GM23248 (cell line): ENCODE data around the gene TMEM26. TPM values are rescaled to one million over a fixed set of nuclear protein-coding genes. Genes with fewer than 3 reads are reported as not detected.

Source experiments
- DNase-seq: peaks from one replicate; pipeline ENCODE4 v3.0.0-alpha.2; 2015
- H2AFZ ChIP-seq: fragments of 200-600 bp; sonication (generic); 2 replicates; pipeline ENCODE4 v1.6.1; 2016; ENCODE audit warnings: antibody characterized with exemption
- H3F3A ChIP-seq: fragments of 200-600 bp; sonication (generic); 2 replicates; pipeline ENCODE4 v1.6.1; 2016; ENCODE audit warnings: mild to moderate bottlenecking, antibody characterized with exemption, mixed run types; ENCODE audit not compliant: insufficient read depth
- H3K27ac ChIP-seq: fragments of 200-600 bp; sonication (generic); 2 replicates; pipeline ENCODE4 v1.5.1; 2016; ENCODE audit warnings: mild to moderate bottlenecking
- H3K27me3 ChIP-seq: fragments of 200-600 bp; sonication (generic); replicated peaks from 2 replicates; pipeline ENCODE4 v1.6.1; 2016; ENCODE audit warnings: mild to moderate bottlenecking; ENCODE audit not compliant: insufficient read depth
- H3K36me3 ChIP-seq: fragments of 200-600 bp; sonication (generic); 2 replicates; pipeline ENCODE4 v1.6.1; 2016; ENCODE audit warnings: low read depth, mild to moderate bottlenecking
- H3K4me1 ChIP-seq: fragments of 200-600 bp; sonication (generic); 2 replicates; pipeline ENCODE4 v1.6.1; 2016; ENCODE audit warnings: mild to moderate bottlenecking; ENCODE audit not compliant: insufficient read depth
- H3K4me2 ChIP-seq: fragments of 200-600 bp; sonication (generic); one replicate; pipeline ENCODE4 v1.6.1; 2016; ENCODE audit warnings: mild to moderate bottlenecking; ENCODE audit not compliant: unreplicated experiment
- H3K4me3 ChIP-seq: fragments of 200-600 bp; sonication (generic); 2 replicates; pipeline ENCODE4 v1.5.1; 2016; ENCODE audit warnings: mild to moderate bottlenecking
- H3K79me2 ChIP-seq: fragments of 200-600 bp; sonication (generic); 2 replicates; pipeline ENCODE4 v1.6.1; 2016; ENCODE audit warnings: mild to moderate bottlenecking; ENCODE audit not compliant: insufficient read depth
- H3K9ac ChIP-seq: fragments of 200-600 bp; sonication (generic); 2 replicates; pipeline ENCODE4 v1.6.1; 2016; ENCODE audit warnings: mild to moderate bottlenecking
- H3K9me2 ChIP-seq: fragments of 200-600 bp; sonication (generic); 2 replicates; pipeline ENCODE4 v1.6.1; 2016; ENCODE audit warnings: mixed run types, mild to moderate bottlenecking, moderate library complexity; ENCODE audit not compliant: insufficient read depth
- H3K9me3 ChIP-seq: fragments of 200-600 bp; sonication (generic); one replicate; pipeline ENCODE4 v1.6.1; 2017; ENCODE audit warnings: low read depth
- H4K20me1 ChIP-seq: fragments of 200-600 bp; sonication (generic); 2 replicates; pipeline ENCODE4 v1.6.0; 2016; ENCODE audit not compliant: insufficient read depth
- EZH2 ChIP-seq: fragments of 200-600 bp; sonication (generic); IDR thresholded peaks from 2 replicates; pipeline ENCODE4 v1.6.1; 2018; ENCODE audit warnings: antibody characterized with exemption, mild to moderate bottlenecking; ENCODE audit not compliant: insufficient read depth, poor library complexity, severe bottlenecking
- EZH2phosphoT487 ChIP-seq: fragments of 200-600 bp; sonication (generic); IDR thresholded peaks from 2 replicates; pipeline ENCODE4 v1.6.1; 2018; ENCODE audit warnings: antibody characterized with exemption, moderate library complexity, mild to moderate bottlenecking, low read depth; ENCODE audit not compliant: insufficient read depth
- WGBS, 2 experiments: methylation state at CpG; one replicate each; pipeline ENCODE4 v1.1.6; 2015 to 2017; ENCODE audit warnings: low lambda C conversion rate in 2 of 2, low coverage in 1 of 2; ENCODE audit errors: missing lambda C conversion rate in 2 of 2; 5-methylcytosine and 5-hydroxymethylcytosine counted together
- in situ Hi-C: fragments of 300-500 bp; cut with MboI; formaldehyde crosslinking; loops from 2 replicates; pipeline ENCODE4 v1.15.0; 2020
- polyA plus RNA-seq: library from polyadenylated mRNA; unstranded; fragments of >200 nt; fragmentation: Nextera tagmentation; extraction: Ambion mirVana; gene quantifications from 2 replicates; pipeline ENCODE4 v1.2.1, GENCODE V29; 2016
- total RNA-seq: library from RNA; depleted of rRNA; stranded (reverse); fragments of >200 nt; shearing (Covaris generic); gene quantifications from 2 replicates; pipeline ENCODE4 v1.2.3, GENCODE V29; 2014; rRNA removed

The TMEM26 gene
- total and polyA plus RNA-seq, 2 experiments from 2014 or later = 0.04 TPM; not detected in 1

- no peaks in the 10 kb centered on the region for H3K9me3 ChIP-seq
- TF ChIP-seq EZH2 (no peak), EZH2phosphoT487 (no peak)
- H4K20me1 ChIP-seq = no peaks in the 10 kb centered on the region
- H3K9me2 ChIP-seq = no peaks in the 10 kb centered on the region
- H3K27me3 ChIP-seq = no peaks in the 10 kb centered on the region; the same call in 1 of the 2 replicates
- no peaks in the 10 kb centered on the region for H3K4me1 ChIP-seq
- H3K79me2 ChIP-seq = no peaks in the 10 kb centered on the region
- no peak for DNase-seq
- no peaks in the 10 kb centered on the region for H3K36me3 ChIP-seq
- no peak overlapping the region for H3K4me3 ChIP-seq
- no peak overlapping the region for H2AFZ ChIP-seq
- no peak overlapping the region for H3K9ac ChIP-seq
- WGBS, 2 experiments = 47 to 56% methylated on average over 2 of the region's 2 CpGs
- in situ Hi-C loops = no loop called here
- no peaks in the 10 kb centered on the region for H3F3A ChIP-seq
- no peak overlapping the region for H3K27ac ChIP-seq
- H3K4me2 ChIP-seq = no peak overlapping the region
These were observed 93.7 kb downstream of the TMEM26 start for GRCh38 chr10:61359452-61359851.

- DNase-seq = no peak
- H3K9me3 ChIP-seq = no peaks in the 10 kb centered on the region
- H3K9ac ChIP-seq = no peak overlapping the region
- no peaks in the 10 kb centered on the region for H3K4me1 ChIP-seq
- no peak overlapping the region for H2AFZ ChIP-seq
- no peak overlapping the region for H3K4me3 ChIP-seq
- in situ Hi-C loops = no loop called here
- 56 to 65% methylated on average over 3 of the region's 3 CpGs for WGBS, 2 experiments
- no peak overlapping the region for H3K27ac ChIP-seq
- no peak overlapping the region for H3K4me2 ChIP-seq
- no peaks in the 10 kb centered on the region for H3K79me2 ChIP-seq
- no peaks in the 10 kb centered on the region for H3K36me3 ChIP-seq
- H3K9me2 ChIP-seq = no peaks in the 10 kb centered on the region
- H4K20me1 ChIP-seq = no peaks in the 10 kb centered on the region
- H3F3A ChIP-seq = no peaks in the 10 kb centered on the region
- no peak for TF ChIP-seq EZH2
- no peak for TF ChIP-seq EZH2phosphoT487
- H3K27me3 ChIP-seq = no peaks in the 10 kb centered on the region
These were observed 95.5 kb downstream of the TMEM26 start for GRCh38 chr10:61357687-61358086.

Other genes starting within 250 kb of the TMEM26 start
- gene CABCOCO1, start 209.5 kb upstream of the TMEM26 start, total RNA-seq = 0.22 and 0.25 TPM in 2 replicates
- gene CABCOCO1, start 209.5 kb upstream of the TMEM26 start, polyA plus RNA-seq = 1.1 and 1.2 TPM in 2 replicates